ENCODE results near the gene TGM5.
"Not testable (repeated sequence)": the region's sequence is repeated elsewhere in the genome, so short reads cannot be mapped to it uniquely, and the experiment has no call there.

Gene TGM5

GRCh38 chr15:43242616-43243015, 24.1 kb downstream of the TGM5 start:
- DNase-seq: no peak

- DNase-seq: no peak
Measured at GRCh38 chr15:43241100-43241499, 25.6 kb downstream of the TGM5 start.

GRCh38 chr15:43239732-43240491, 26.8 kb downstream of the TGM5 start:
- DNase-seq: no peak

DNA sequence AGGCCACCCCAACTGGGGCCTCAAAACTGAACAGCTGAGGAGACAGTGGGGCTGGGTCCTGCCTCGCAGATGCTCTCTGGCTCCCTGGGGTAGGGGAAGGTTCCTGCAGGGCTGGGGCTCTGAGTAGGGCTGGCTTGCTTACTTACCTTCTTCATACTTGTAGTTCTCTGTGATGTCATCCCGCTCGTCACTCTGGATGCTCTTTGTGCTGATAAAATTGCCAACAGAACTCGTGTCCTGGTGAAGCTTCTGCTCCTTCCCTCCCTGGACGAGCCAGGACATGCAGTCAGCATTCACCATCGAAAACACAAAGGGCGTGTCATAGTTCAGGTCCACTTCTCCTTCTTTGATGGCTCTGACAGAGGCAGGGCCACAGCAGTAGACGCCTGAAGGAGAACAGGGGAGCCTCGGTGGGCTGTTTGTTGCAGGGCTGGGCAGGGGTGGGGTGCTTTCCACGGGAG, 28.0 kb downstream of the TGM5 start:
- no peak for DNase-seq

GRCh38 chr15:43237842-43238470, 28.8 kb downstream of the TGM5 start:
- no peak for DNase-seq

GRCh38 chr15:43235536-43235935, 31.2 kb downstream of the TGM5 start:
- no peak for DNase-seq

GRCh38 chr15:43232289-43232874, 34.3 kb downstream of the TGM5 start:
- no peak for DNase-seq

DNA sequence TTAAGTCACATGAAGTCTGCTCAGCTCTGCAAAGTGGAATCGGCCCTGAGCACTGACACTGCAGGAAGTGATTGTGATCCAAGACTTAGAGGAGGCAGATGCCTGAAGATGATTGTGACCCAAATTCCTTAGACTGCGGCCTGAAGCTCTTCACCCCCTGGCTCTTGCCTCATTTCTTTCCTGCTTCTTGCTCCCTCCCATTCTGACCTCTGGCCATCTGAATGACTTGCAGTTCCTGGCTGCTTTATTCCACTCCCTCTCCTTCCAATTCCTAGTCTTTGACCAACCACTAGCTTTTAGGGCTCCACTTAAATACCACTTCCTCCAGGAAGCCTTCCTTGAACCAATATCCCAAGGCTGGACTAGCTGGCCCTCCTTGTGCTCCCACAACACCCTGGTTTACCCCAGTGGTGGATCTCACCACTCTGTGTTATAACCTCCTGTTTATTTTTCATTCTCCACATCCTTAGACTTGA, 36.0 kb downstream of the TGM5 start:
- DNase-seq: no peak

DNA sequence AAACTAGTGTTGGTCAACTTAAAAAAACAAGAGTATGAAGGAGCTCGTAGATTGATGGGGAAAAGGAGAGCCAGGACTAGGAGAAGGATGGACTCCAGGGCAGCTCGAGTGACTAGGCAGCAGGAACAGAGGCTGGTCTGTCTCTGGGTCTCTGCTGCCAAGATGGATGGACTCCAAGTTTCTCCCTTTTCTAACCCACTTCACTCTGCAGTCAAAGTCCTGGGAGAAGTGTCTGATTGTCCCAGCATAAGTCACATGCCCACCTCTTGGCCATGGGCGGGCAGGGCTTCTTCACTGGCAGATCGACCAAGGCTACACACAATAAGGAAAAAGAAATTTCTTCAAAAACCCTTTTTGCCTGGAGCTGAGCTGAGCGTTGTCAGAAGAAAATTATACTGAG, 36.8 kb downstream of the TGM5 start:
- DNase-seq: no peak

DNA sequence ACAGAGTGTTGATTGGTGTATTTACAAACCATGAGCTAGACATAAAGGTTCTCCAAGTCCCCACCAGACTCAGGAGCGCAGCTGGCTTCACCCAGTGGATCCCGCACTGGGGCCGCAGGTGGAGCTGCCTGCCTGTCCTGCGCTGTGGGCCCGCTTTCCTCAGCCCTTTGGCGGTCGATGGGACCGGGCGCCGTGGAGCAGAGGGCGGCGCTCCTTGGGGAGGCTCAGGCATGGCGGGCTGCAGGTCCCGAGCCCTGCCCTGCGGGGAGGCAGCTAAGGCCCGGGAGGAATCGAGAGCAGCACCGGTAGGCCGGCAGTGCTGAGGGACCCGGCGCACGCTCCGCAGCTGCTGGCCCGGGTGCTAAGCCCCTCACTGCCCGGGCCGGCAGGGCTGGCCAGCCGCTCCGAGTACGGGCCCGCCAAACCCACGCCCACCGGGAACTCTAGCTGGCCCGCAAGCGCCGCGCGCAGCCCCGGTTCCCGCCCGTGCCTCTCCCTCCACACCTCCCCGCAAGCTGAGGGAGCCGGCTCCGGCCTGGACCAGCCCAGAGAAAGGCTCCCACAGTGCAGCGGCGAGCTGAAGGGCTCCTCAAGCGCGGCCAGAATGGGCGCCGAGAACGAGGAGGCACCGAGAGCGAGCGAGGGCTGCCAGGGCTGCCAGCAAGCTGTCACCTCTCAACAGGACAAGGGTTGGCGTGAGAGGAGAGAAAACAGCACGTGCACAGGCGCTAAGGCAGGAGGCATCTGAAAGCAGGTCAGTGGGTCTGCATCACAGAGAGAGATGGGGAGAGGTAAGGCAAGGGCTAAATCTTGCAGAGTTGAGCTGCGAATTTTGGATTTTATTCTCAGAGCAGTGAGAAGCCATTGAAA, 40.1 kb downstream of the TGM5 start:
- DNase-seq: no peak

DNA sequence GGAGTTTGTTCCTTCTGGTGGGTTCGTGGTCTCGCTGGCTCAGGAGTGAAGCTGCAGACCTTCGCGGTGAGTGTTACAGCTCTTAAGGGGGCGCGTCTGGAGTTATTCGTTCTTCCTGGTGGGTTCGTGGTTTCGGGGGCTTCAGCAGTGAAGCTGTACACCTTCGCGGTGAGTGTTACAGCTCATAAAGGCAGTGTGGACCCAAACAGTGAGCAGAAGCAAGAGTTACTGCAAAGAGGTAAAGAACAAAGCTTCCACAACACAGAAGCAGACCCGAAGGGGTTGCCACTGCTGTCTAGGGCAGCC, 40.8 kb downstream of the TGM5 start:
- DNase-seq: not testable (repeated sequence)

DNA sequence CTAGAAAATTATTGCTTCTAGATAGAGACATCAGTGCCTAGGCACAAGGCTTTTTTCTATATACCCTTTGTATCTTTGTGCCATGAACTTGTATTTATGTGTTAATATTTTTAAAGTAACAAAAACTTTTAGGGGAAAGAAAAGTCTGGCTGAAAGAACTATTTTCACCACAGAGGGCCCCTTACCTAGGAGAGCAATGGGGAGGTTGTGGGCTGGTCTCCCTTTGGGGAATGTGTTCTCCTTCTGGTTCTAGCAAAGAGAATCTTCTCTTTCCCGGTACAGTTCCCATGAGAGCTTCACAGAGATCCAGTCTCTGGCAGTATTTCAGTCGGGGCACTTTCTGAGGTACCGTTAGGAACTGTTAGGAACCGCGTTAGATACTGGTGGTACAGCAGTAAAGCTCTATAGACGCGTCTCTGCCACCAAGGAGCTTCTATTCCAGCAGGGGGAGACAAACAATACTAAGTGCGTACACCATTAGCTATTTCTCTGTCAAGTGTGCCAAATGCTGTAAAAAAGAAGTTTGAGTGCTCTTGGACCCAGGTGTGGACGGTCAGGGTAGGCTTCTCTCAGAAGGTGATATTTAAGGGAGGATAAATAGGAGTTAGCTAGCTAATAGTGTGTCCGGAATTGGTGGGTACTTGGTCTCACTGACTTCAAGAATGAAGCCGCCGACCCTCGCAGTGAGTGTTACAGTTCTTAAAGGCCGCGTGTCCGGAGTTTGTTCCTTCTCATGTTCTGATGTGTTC, 41.4 kb downstream of the TGM5 start:
- DNase-seq: no peak

DNA sequence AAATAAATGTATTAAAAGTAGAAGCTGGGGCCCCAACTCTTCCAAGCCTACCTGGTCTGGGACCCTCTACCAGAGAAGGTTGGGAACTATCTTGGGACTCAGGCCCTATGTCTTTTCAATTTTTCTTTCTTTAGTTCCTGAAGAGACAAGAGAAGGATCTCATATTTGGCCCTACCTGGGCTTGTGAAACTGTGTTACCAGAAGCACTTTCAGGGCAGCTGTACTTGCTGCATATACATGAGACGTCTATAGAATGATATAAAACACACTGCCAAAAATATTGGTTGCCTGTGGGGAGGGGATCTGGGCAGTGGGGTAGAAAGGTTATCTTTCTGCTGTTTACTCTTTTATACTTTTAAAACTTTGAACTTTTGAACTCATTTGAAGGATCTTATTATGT, 45.3 kb downstream of the TGM5 start:
- DNase-seq: no peak

DNA sequence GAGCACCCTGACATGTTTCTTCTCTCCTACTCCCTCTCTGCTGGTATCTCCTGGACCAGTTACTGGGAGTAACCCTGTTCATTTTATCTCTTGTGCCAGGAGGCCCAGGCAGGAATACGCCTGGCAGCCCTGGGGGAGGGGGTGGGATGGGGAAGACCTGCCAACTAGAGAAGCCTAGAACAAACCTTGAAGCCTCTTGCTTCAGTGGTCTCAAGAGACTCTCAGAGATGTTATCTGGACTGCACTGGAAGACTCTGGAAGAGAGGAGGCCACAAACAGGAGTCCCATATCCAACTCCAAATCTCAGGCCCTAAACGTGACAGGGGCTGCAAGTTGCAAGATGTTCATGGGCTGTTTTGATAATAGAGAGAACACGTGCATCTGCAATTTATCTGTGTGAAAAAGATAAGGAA, 45.7 kb downstream of the TGM5 start, which contains the start of gene EPB42:
Gene EPB42 (minus strand): TSS at position 28 of the 413 bp plus-strand sequence. CDS start 193 bp downstream, outside the sequence.
- DNase-seq: no peak

GRCh38 chr15:43219929-43220928, 46.5 kb downstream of the TGM5 start:
- no peak for DNase-seq

GRCh38 chr15:43218908-43219706, 47.6 kb downstream of the TGM5 start:
- no peak for DNase-seq

DNA sequence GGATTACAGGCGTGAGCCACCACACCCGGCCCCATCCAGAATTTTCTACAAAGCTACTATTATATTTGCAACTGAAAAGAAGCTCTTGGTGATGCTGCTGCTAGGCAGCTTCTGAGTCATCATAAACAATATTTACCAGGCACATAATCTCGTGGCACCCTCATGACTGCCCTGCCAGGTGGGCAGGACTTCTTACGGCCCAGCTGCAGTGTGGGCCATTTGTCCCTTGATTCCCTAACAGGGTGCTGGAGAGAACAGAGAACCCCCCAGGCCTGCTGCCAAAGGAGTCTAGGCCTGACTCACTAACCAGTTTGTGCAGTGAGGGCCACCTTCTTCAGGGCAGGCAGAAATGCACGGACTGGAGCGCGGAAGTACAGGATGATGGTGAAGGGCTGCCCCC, 50.8 kb downstream of the TGM5 start:
- no peak for DNase-seq

GRCh38 chr15:43214592-43215295, 52.0 kb downstream of the TGM5 start:
- DNase-seq: no peak

GRCh38 chr15:43214169-43214568, 52.6 kb downstream of the TGM5 start:
- no peak for DNase-seq

DNA sequence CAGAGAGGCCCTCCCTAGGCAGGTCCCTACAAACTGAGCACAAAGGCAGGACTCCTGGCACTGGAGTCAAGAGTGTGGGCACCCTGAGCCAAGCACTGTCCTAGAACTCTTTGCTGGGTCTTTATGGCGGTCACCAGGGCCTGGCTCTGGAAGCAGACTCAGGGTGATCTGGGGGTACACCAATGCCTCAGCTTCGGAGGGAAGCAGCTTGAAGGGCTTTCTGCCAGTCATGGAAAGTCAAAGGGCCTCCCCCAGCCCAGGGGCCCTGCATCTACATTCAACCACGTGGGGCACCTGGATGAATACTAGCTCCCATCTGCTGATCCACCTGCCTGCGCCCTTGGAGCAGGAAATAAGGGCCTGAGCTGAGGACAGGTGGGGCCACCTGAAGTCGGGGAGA, 53.3 kb downstream of the TGM5 start:
- no peak for DNase-seq
